ENCODE results near the gene TTC7B.

Gene TTC7B

GRCh38 chr14:90556012-90556477 lies 260.2 kb downstream of the TTC7B start:
- no peak for TF ChIP-seq CTCF (conservative IDR thresholded peaks at IDR 0.05; ENCODE audit: control insufficient read depth, insufficient read depth, low read depth, low read length)
- H3K4me3 ChIP-seq (ENCODE audit: control insufficient read depth, low read depth, low read length), result no peak overlapping the region
- no peak for DNase-seq (ENCODE audit: low read depth)

GRCh38 chr14:90555126-90556011 lies 260.9 kb downstream of the TTC7B start:
- DNase-seq (ENCODE audit: low read depth), result no peak
- H3K4me3 ChIP-seq (ENCODE audit: control insufficient read depth, low read depth, low read length), result no peak overlapping the region
- TF ChIP-seq CTCF (conservative IDR thresholded peaks at IDR 0.05; ENCODE audit: control insufficient read depth, insufficient read depth, low read depth, low read length), result no peak

- TF ChIP-seq CTCF (conservative IDR thresholded peaks at IDR 0.05; ENCODE audit: control insufficient read depth, insufficient read depth, low read depth, low read length), result no peak
- no peak for DNase-seq (ENCODE audit: low read depth)
Observed at GRCh38 chr14:90554341-90554740, 261.9 kb downstream of the TTC7B start.

GRCh38 chr14:90553921-90554336 lies 262.3 kb downstream of the TTC7B start:
- no peak overlapping the region for H3K4me3 ChIP-seq (ENCODE audit: control insufficient read depth, low read depth, low read length)
- no peak for DNase-seq (ENCODE audit: low read depth)
- no peak for TF ChIP-seq CTCF (conservative IDR thresholded peaks at IDR 0.05; ENCODE audit: control insufficient read depth, insufficient read depth, low read depth, low read length)

More at GRCh38 chr14:90554341-90554740, 261.9 kb downstream of the TTC7B start:
- H3K4me3 ChIP-seq (ENCODE audit: control insufficient read depth, low read depth, low read length), result no peak overlapping the region

- no peak overlapping the region for H3K4me3 ChIP-seq (ENCODE audit: control insufficient read depth, low read depth, low read length)
- no peak for TF ChIP-seq CTCF (conservative IDR thresholded peaks at IDR 0.05; ENCODE audit: control insufficient read depth, insufficient read depth, low read depth, low read length)
- DNase-seq (ENCODE audit: low read depth), result no peak
Observed at GRCh38 chr14:90553298-90553920, 262.8 kb downstream of the TTC7B start.

- DNase-seq (ENCODE audit: low read depth), result no peak
- no peak overlapping the region for H3K4me3 ChIP-seq (ENCODE audit: control insufficient read depth, low read depth, low read length)
- TF ChIP-seq CTCF (conservative IDR thresholded peaks at IDR 0.05; ENCODE audit: control insufficient read depth, insufficient read depth, low read depth, low read length), result no peak
Observed at GRCh38 chr14:90552465-90553297, 263.5 kb downstream of the TTC7B start.
